Panc1 (cell line): ENCODE data around the gene SH2D3C. TPM values are rescaled to one million over a fixed set of nuclear protein-coding genes. Genes with fewer than 3 reads are reported as not detected.

Experiments
- ATAC-seq: fragments of 200-7000 bp; cut with Tn5 transposase; 2 replicates; pipeline ENCODE4 v1.9.1; 2020; ENCODE audit warnings: mild to moderate bottlenecking, moderate library complexity
- BruUV-seq: library from RNA; stranded (reverse); fragments of 400-500 nt; replicated peaks from 2 replicates; lab custom pipeline; 2021; lab: Mats Ljungman, UMichigan
- CTCF ChIA-PET: fragments of 300-600 bp; sonication (Branson Sonifier 250); formaldehyde crosslinking; loops from one replicate; lab custom pipeline; 2022; ENCODE audit warnings: antibody characterized with exemption; lab: Charles Lee
- POLR2A ChIA-PET: fragments of 300-600 bp; sonication (Branson Sonifier 250); formaldehyde crosslinking; loops from one replicate; lab custom pipeline; 2022; ENCODE audit warnings: antibody characterized with exemption; lab: Charles Lee
- DNase-seq: peaks from one replicate; pipeline ENCODE4 v3.0.0-alpha.2; 2010; ENCODE audit warnings: low read depth, low spot score
- H3K27ac ChIP-seq: 2 replicates; pipeline ENCODE4 v1.5.1; 2011; ENCODE audit warnings: mild to moderate bottlenecking, low read length, inconsistent platforms
- H3K27me3 ChIP-seq: fragments of 200-500 bp; sonication (Bioruptor generic); 2 replicates; pipeline ENCODE4 v1.6.0; 2014; ENCODE audit warnings: low read length, inconsistent platforms; ENCODE audit not compliant: control insufficient read depth, insufficient read depth
- H3K36me3 ChIP-seq: fragments of 200-500 bp; sonication (Bioruptor generic); 2 replicates; pipeline ENCODE4 v1.5.1; 2014; ENCODE audit warnings: inconsistent platforms, mild to moderate bottlenecking, low read length, moderate library complexity; ENCODE audit not compliant: control insufficient read depth, insufficient read depth
- H3K4me1 ChIP-seq: 2 replicates; pipeline ENCODE4 v1.5.1; 2011; ENCODE audit warnings: inconsistent platforms, mild to moderate bottlenecking, low read length, moderate library complexity; ENCODE audit not compliant: control insufficient read depth, insufficient read depth
- H3K4me3 ChIP-seq, 2 experiments: 2 replicates each; pipeline ENCODE4 v1.5.1; 2011 to 2012; ENCODE audit warnings: low read depth in 2 of 2, low read length in 2 of 2, mild to moderate bottlenecking in 2 of 2, inconsistent platforms in 1 of 2, moderate library complexity in 1 of 2
- H3K9me3 ChIP-seq: fragments of 200-500 bp; sonication (Bioruptor generic); 2 replicates; pipeline ENCODE4 v1.5.1; 2014; ENCODE audit warnings: low read depth, mild to moderate bottlenecking, inconsistent platforms, low read length, moderate library complexity; ENCODE audit not compliant: control insufficient read depth, insufficient read depth
- CTCF ChIP-seq: fragments of 450-650 bp; IDR thresholded peaks from 2 replicates; pipeline ENCODE4 v1.5.1; 2017; ENCODE audit warnings: mild to moderate bottlenecking
- POLR2AphosphoS5 ChIP-seq: IDR thresholded peaks from 2 replicates; pipeline ENCODE4 v1.6.1; 2012; ENCODE audit warnings: mild to moderate bottlenecking, low read depth, low read length, moderate library complexity
- SIN3A ChIP-seq: IDR thresholded peaks from 2 replicates; pipeline ENCODE4 v1.6.1; 2012; ENCODE audit warnings: low read depth, mild to moderate bottlenecking, low read length, moderate library complexity, borderline replicate concordance; ENCODE audit not compliant: insufficient read depth
- TCF7L2 ChIP-seq: IDR thresholded peaks from 2 replicates; pipeline ENCODE4 v1.6.1; 2011; ENCODE audit warnings: mild to moderate bottlenecking, low read depth, low read length, inconsistent platforms
- in situ Hi-C: cut with HindIII; loops from 2 replicates; pipeline ENCODE4 v1.10.0; 2016; ENCODE audit warnings: low sequenced_read_pairs, low pct_unique_long_range_greater_than_20kb
- intact Hi-C: fragments of 100-400 bp; cut with micrococcal nuclease; formaldehyde crosslinking; loops from one replicate; pipeline ENCODE4 v1.10.0; 2022; ENCODE audit not compliant: unreplicated experiment
- total RNA-seq: library from RNA; stranded (reverse); gene quantifications from one replicate; pipeline ENCODE4 v1.2.1, GENCODE V29; 2021; ENCODE audit not compliant: unreplicated experiment
- TF ChIP-seq, protein P1 (sequence below), 2 experiments: IDR thresholded peaks; 2 replicates each; pipeline ENCODE4 v1.6.1; 2011 to 2012; ENCODE audit warnings: low read depth in 2 of 2, control low read depth in 1 of 2, low read length in 1 of 2, mild to moderate bottlenecking in 1 of 2, moderate library complexity in 1 of 2; ENCODE audit not compliant: insufficient read depth in 1 of 2

SH2D3C gene
- total RNA-seq, 1 experiment from 2014 or later, result 0.49 TPM

DNA sequence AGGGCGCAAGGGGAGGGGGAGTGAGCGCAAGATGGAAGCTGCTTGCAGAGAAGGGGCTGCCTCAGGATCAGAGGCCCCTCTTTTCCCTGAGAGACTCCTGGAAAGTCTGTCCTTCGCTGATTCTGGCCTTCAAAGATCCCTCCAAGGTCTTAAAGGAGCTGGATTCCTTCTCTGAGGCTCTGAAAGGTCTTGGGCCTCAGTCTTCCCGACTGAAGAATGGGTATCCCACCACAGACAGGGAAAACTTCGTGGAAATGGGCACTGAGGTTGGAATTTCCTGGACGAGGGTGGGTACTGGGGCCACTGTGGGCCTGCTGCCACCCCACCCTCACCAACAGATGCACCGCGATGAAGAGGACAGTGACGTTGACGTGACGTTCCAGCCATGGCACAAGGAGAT is 66.1 kb downstream of the SH2D3C start:
- POLR2A ChIA-PET, result interaction anchor here (0.5 to 1.0 kb wide), 2 partner anchors 12 to 20 kb away, joined by 3 to 6 read pairs; no protein-coding TSS in a partner anchor
- no TSS peak for BruUV-seq
- no peaks in the 10 kb centered on the region for H3K9me3 ChIP-seq

DNA sequence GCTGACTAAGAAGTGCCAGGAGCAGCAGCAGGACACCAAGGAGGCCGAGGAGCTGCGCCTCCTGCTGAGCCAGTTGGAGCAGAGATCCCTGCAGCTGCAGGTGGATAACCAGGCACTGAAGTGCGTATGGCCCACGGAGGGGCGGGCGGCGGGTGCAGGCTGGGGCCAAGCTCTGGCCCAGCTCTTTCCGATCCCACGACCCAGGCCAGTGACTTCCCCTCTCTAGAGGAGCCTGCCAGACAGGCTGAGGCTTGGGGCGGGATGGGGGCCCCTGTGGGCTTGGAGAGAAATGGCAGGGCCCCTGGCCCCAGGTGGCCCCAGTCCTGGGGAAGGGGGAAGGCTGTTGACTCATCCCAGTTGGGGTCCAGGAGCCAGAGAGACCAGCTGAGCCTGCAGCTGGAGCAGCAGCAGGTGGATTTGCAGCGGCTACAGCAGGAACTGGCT is 66.6 kb downstream of the SH2D3C start:
- ATAC-seq (no peak), DNase-seq (no peak)
- CTCF ChIA-PET, result no interaction called here
- peaks cover 3% of the 10 kb centered on the region; the same call in 1 of the 2 replicates for H3K36me3 ChIP-seq
- H3K27ac ChIP-seq, result no peak overlapping the region
- POLR2A ChIA-PET, result interaction anchor here (1.0 kb wide), 1 partner anchor 12 kb away, joined by 3 read pairs; no protein-coding TSS in a partner anchor
- in situ Hi-C loops, result no loop called here
- no TSS peak for BruUV-seq
- H3K4me1 ChIP-seq, result peaks cover 11% of the 10 kb centered on the region
- intact Hi-C loops, result no loop called here
- H3K4me3 ChIP-seq, result no peak overlapping the region
- H3K9me3 ChIP-seq, result no peaks in the 10 kb centered on the region
- TF ChIP-seq SIN3A (no peak), POLR2AphosphoS5 (no peak), TCF7L2 (no peak), CTCF (no peak)
- TF ChIP-seq, protein P1, sequence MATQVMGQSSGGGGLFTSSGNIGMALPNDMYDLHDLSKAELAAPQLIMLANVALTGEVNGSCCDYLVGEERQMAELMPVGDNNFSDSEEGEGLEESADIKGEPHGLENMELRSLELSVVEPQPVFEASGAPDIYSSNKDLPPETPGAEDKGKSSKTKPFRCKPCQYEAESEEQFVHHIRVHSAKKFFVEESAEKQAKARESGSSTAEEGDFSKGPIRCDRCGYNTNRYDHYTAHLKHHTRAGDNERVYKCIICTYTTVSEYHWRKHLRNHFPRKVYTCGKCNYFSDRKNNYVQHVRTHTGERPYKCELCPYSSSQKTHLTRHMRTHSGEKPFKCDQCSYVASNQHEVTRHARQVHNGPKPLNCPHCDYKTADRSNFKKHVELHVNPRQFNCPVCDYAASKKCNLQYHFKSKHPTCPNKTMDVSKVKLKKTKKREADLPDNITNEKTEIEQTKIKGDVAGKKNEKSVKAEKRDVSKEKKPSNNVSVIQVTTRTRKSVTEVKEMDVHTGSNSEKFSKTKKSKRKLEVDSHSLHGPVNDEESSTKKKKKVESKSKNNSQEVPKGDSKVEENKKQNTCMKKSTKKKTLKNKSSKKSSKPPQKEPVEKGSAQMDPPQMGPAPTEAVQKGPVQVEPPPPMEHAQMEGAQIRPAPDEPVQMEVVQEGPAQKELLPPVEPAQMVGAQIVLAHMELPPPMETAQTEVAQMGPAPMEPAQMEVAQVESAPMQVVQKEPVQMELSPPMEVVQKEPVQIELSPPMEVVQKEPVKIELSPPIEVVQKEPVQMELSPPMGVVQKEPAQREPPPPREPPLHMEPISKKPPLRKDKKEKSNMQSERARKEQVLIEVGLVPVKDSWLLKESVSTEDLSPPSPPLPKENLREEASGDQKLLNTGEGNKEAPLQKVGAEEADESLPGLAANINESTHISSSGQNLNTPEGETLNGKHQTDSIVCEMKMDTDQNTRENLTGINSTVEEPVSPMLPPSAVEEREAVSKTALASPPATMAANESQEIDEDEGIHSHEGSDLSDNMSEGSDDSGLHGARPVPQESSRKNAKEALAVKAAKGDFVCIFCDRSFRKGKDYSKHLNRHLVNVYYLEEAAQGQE (IDR thresholded peaks at IDR 0.05; ENCODE audit: insufficient read depth in 1 of 2, low read depth in 2 of 2, low read length in 1 of 2), result no peak
- H3K27me3 ChIP-seq, result no peaks in the 10 kb centered on the region

More for the DNA sequence above, 66.1 kb downstream of the SH2D3C start:
- CTCF ChIA-PET, result no interaction called here
- no peaks in the 10 kb centered on the region for H3K27me3 ChIP-seq
- no peak for ATAC-seq
- no peak for DNase-seq
- in situ Hi-C loops, result no loop called here
- H3K27ac ChIP-seq, result no peak overlapping the region
- H3K4me1 ChIP-seq, result peaks cover 11% of the 10 kb centered on the region
- no peak overlapping the region for H3K4me3 ChIP-seq
- intact Hi-C loops, result no loop called here
- no peak for TF ChIP-seq TCF7L2
- TF ChIP-seq, protein P1 (IDR thresholded peaks at IDR 0.05; ENCODE audit: insufficient read depth in 1 of 2, low read depth in 2 of 2, low read length in 1 of 2), result no peak
- TF ChIP-seq CTCF, result no peak
- TF ChIP-seq POLR2AphosphoS5, result no peak
- no peak for TF ChIP-seq SIN3A
- peaks cover 3% of the 10 kb centered on the region; the same call in 1 of the 2 replicates for H3K36me3 ChIP-seq
